Left colon (tissue), 2 donors: ENCODE measurements around the gene SKIC2. TPM values are rescaled to one million over a fixed set of nuclear protein-coding genes. Genes with fewer than 3 reads are reported as not detected.
A peak's percentile ranks its signal among the peaks of the same experiment; 100 is the strongest.

Source experiments
- ATAC-seq: fragments of 200-7000 bp; cut with Tn5 transposase; one replicate; pipeline ENCODE4 v1.9.1; 2020; ENCODE audit warnings: mild to moderate bottlenecking, moderate library complexity
- DNase-seq, 2 donors: peaks; one replicate each; pipeline ENCODE4 v3.0.0-alpha.2; 2020
- intact Hi-C, 2 donors: fragments of 100-400 bp; cut with DNase I in 1 of 2; cut with micrococcal nuclease in 1 of 2; formaldehyde crosslinking; loops; one replicate each; pipeline versions ENCODE4 v1.11.2 to v1.14.0; 2022; cut with DNase I, micrococcal nuclease
- total RNA-seq, 2 donors: library from RNA; stranded (reverse); fragmentation: NEBNext Ultra II Directional; extraction: Animal tissue kit (Norgen Biotek cat#: 25700); gene quantifications; one replicate each; pipeline ENCODE4 v1.2.1, GENCODE V29; 2021
- donor health status: DM: no; HTN: no; CAD: no.
- donor health status: DM: yes; HTN: yes; CAD: no.

The SKIC2 gene
- total RNA-seq, 2 donors from 2014 or later, result 55.4 to 70.8 TPM

DNA sequence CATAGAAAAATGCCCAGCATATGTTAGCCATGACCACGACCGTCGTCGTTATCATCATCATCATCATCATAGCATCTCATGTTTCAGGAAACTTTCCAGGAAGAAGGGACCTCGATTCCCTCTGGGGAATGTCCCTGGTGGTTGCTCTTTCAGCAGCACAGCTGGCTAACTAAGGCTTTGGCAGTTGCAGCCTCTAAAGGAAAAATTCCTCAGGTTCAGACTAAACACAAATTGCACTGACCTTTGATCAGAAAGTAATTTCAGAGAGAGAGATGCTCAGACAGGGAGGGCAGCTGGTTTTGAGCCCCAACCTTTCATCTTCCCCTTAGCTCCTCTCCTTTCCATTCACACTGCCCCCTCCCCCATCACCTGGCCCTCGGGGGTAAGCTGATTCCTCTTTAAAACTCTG lies 18.7 kb upstream of the SKIC2 start:
- ATAC-seq, result no peak
- DNase-seq, result no peak
- intact Hi-C loops, result no loop called here

GRCh38 chr6:31943742-31944141 lies 15.2 kb upstream of the SKIC2 start:
- intact Hi-C loops, result no loop called here
- ATAC-seq (no peak), DNase-seq (no peak)

GRCh38 chr6:31945154-31945506 lies 13.8 kb upstream of the SKIC2 start:
- DNase-seq (no peak), ATAC-seq (no peak)
- intact Hi-C loops, result no loop called here

DNA sequence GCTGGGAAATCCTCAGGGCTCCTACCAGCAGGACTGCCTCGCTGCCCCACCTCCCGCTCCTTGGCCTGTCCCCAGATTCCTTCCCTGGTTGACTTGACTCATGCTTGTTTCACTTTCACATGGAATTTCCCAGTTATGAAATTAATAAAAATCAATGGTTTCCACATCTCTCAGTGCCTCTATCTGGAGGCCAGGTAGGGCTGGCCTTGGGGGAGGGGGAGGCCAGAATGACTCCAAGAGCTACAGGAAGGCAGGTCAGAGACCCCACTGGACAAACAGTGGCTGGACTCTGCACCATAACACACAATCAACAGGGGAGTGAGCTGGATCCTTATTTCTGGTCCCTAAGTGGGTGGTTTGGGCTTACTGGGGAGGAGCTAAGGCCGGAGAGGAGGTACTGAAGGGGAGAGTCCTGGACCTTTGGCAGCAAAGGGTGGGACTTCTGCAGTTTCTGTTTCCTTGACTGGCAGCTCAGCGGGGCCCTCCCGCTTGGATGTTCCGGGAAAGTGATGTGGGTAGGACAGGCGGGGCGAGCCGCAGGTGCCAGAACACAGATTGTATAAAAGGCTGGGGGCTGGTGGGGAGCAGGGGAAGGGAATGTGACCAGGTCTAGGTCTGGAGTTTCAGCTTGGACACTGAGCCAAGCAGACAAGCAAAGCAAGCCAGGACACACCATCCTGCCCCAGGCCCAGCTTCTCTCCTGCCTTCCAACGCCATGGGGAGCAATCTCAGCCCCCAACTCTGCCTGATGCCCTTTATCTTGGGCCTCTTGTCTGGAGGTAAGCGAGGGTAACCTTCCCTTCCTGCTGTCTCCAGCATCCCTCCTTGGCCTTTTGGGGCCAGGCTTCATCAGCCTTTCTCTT lies 13.2 kb upstream of the SKIC2 start, which contains the start of gene CFB:
Gene CFB, plus strand, starts transcription at position 589 of the 863 bp plus-strand sequence. Its CDS starts 127 bp downstream, at position 716.
- intact Hi-C loops, result no loop called here
- ATAC-seq, result peak; percentile 93
- peak; percentile 76 to 94 for DNase-seq

GRCh38 chr6:31946370-31946885 lies 12.5 kb upstream of the SKIC2 start:
- intact Hi-C loops, result no loop called here
- ATAC-seq, result no peak
- DNase-seq, result no peak

GRCh38 chr6:31947070-31947675 lies 11.8 kb upstream of the SKIC2 start:
- no peak for ATAC-seq
- DNase-seq, result no peak
- intact Hi-C loops, result no loop called here

GRCh38 chr6:31947864-31948263 lies 11.1 kb upstream of the SKIC2 start:
- ATAC-seq (no peak), DNase-seq (no peak)
- intact Hi-C loops, result no loop called here

DNA sequence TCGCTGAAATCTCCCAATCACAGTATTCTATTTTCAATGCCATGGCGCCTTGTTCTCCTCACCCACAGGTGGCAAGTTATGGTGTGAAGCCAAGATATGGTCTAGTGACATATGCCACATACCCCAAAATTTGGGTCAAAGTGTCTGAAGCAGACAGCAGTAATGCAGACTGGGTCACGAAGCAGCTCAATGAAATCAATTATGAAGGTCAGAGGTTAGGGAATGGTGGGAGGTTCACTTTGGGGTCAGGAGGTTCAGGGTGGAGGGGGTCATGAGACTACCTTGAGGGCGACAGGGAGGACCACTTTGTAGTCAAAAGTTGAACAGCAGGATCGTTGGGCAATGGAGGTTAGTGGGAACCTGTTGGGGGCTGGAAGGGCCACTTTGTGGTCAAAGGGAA lies 10.7 kb upstream of the SKIC2 start:
- intact Hi-C loops, result no loop called here
- ATAC-seq (no peak), DNase-seq (no peak)

DNA sequence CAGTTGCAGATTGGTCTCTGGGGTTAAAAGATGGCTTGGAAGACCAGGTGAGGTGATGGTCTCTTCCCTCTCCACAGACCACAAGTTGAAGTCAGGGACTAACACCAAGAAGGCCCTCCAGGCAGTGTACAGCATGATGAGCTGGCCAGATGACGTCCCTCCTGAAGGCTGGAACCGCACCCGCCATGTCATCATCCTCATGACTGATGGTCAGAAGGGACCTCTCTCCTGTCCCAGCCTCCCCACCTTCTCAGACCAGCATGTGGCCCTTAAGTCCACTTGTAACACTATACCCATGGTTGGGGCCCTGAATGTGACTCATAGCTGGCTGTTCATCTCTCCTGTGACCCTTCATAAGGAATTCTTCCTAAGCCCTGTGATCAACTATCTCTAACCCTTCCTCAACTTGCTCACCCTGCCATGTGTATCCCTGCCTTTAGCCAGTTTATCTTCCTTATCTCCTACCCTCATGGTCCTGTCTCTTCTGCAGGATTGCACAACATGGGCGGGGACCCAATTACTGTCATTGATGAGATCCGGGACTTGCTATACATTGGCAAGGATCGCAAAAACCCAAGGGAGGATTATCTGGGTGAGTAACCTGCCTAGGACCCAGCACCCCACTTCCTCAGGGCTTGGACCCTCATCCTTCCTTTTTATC lies 10.1 kb upstream of the SKIC2 start:
- DNase-seq (no peak), ATAC-seq (no peak)
- intact Hi-C loops, result no loop called here

DNA sequence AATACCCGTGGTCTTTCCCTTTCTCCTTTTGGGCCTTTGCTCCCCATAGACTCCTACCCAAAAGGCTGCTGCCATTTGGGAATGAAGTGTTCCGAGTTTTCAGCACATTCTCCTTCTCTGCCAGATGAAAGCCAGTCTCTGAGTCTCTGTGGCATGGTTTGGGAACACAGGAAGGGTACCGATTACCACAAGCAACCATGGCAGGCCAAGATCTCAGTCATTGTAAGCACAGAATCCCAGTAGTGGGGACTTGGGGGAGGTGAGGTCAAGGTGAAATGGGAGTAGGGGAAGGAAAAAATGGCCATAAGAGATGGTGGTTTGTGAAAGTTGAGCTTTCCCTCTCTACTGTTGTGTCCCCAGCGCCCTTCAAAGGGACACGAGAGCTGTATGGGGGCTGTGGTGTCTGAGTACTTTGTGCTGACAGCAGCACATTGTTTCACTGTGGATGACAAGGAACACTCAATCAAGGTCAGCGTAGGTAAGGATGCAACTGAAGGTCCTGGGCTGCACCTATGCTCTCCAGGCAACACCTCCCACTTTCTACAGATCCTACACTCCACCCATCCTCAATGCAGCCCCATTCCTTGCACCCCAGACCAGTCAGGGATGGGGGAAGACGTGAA lies 8.9 kb upstream of the SKIC2 start:
- no peak for DNase-seq
- intact Hi-C loops, result no loop called here
- ATAC-seq, result no peak

DNA sequence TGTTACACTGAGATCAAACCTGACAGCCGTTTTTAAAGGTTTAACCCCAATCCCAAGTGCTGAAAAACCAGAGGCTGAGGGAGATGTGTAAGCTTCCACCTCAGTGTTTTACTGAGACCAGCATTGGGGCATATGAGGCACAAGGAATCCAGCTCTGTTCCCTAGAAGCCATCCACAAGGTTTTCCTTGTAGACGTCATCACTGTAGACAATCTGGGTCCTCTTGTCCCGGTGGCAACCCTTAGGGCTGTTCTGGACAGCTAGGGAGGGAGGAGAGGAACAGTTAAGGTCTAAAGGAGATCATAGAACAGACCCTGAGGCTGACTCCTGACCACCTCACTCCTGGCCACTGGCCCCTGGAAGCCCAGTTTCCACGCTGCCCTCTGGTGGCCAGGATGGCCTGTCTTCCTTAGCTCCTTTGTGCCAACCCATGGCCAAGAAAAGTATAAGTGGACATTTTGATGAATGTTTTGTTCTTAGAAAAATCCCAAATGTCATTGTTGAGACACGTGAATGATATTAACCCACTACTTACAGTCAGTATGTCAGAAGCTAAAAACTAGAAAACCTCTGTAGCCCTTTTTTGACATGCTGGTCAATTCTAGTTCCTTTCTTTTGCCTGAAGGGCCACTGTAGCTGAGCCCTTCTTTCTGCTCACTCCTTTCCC lies 6.7 kb upstream of the SKIC2 start:
- DNase-seq (peak in 1 of 2 donors; percentile 76), ATAC-seq (peak; percentile 77)
- intact Hi-C loops, result no loop called here

DNA sequence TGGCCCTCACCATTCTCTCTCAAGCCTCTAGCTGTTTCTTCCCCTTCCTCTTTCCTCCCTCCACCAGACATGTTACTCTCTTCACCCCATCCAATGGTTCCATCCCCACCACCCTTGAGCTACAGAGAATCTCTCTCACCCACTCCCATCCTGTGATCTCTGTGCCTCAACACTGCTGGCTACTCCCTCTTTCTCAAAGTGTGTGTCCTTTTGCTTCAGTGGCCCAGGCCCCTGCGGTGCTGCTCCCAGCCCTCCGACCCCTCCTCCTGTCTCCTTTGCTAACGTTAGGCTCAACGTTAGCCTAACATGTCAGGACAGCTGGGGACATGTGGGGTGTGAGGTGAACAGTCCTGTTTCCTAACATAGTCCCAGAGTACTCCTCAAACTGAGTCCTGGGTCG lies 6.1 kb upstream of the SKIC2 start:
- intact Hi-C loops, result no loop called here
- DNase-seq (no peak), ATAC-seq (no peak)

- intact Hi-C loops, result no loop called here
- DNase-seq (no peak), ATAC-seq (no peak)
These were observed 4.5 kb upstream of the SKIC2 start for GRCh38 chr6:31954511-31954910.

DNA sequence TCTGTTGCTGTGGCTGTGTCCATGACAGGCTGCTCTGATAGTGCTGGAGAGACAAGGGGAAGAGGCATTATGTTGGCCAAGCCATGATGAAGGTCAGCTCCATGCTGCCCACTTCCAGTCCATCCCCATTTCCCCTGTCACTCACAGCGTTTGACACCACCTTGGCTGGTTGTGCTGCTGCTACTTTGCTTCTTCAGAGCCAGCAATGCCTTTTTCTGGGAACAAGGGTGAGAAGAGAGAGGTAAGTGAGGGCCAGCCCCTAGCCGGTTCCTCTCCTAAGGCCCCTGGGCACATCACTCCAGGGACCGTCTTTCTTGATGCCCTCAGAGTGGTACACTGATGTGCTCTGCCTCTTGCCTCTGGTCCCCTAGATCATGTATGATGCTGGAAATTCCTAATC lies 2.2 kb upstream of the SKIC2 start:
- no peak for ATAC-seq
- intact Hi-C loops, result no loop called here

GRCh38 chr6:31958412-31958740 lies 599 bp upstream of the SKIC2 start:
- DNase-seq, result no peak
- ATAC-seq, result peak; percentile 14
- intact Hi-C loops, result no loop called here

More for the DNA sequence above, 2.2 kb upstream of the SKIC2 start:
- DNase-seq, result no peak

DNA sequence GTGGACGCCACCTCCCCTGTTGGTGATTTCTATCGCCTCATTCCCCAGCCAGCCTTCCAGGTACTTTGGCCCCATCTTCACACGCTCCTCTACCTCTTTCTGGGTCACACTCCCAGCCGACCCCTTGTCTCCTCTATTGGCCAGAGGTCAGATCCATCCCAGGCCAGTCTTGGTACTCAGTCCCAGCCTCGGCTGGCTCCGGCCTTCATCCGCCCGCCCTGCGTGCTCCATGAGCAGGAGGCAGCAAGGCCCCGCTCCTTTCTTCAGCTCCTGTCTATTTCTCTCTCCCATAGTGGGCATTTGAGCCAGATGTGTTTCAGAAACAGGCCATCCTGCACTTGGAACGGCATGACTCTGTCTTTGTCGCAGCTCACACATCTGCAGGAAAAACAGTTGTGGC lies 2.6 kb downstream of the SKIC2 start:
- intact Hi-C loops, result no loop called here
- ATAC-seq (no peak), DNase-seq (no peak)

- DNase-seq (no peak), ATAC-seq (no peak)
- intact Hi-C loops, result no loop called here
These were observed 4.9 kb downstream of the SKIC2 start for GRCh38 chr6:31963921-31964320.

DNA sequence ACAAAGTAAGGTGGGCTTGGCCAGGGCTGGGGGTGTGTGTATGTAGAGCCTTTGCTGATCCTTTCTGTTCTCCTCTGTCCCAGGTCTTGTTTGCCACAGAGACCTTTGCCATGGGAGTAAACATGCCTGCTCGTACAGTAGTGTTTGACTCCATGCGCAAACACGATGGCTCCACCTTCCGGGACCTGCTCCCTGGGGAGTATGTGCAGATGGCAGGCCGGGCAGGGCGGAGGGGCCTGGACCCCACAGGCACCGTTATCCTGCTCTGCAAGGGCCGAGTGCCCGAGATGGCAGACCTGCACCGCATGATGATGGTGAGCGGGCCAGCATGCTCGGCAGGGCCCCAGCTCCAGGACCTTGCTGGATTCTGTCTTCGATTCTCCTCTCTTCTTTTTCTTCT lies 6.7 kb downstream of the SKIC2 start:
- no peak for ATAC-seq
- intact Hi-C loops, result no loop called here
- no peak for DNase-seq

DNA sequence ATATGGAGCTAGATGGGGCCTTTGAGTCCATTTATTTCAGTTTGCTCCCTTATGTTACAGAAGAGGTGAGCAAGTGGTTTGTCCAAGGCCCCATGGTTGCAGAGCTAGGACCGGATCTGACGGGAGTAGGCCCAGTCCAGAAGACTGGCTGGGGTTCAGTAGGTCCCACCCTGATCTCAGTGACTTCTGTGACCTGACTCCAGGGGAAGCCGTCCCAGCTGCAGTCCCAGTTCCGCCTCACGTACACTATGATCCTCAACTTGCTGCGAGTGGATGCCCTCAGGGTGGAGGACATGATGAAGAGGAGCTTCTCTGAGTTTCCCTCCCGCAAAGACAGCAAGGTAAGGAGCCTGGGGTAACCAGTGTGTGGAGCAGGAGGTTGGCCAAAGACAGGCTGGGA lies 7.5 kb downstream of the SKIC2 start:
- DNase-seq, result no peak
- no peak for ATAC-seq
- intact Hi-C loops, result no loop called here
